Left kidney (tissue), 2 donors: ENCODE measurements around the gene INPP4B. TPM values are rescaled to one million over a fixed set of nuclear protein-coding genes. Genes with fewer than 3 reads are reported as not detected.

Experiments used
- DNase-seq: peaks from one replicate; pipeline ENCODE4 v3.0.0-alpha.2; 2013
- polyA plus RNA-seq: library from polyadenylated mRNA; unstranded; fragments of 120-200 nt; gene quantifications from one replicate; pipeline ENCODE4 v1.2.1, GENCODE V29; 2013; ENCODE audit not compliant: insufficient read length

Gene INPP4B
- polyA plus RNA-seq, 1 donor, result 8.4 TPM

DNA sequence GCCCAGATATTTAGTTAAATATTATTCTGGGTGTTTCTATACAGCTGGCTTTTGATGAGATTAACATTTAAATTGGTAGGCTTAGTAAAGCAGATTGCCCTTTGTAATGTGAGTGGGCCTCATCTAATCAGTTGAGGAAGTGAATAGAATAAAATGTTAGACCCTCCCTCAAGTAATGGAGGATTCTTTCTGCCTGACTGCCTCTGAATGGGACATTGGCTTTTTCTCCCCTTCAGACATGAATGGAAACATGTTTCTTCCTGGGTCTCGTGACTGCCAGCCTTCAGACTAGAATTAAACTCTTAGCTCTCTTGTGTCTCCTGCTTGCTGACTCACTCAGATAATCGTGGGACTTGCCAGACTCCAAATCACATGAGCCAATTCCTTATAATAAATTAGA, 266.7 kb downstream of the INPP4B start:
- DNase-seq, result no peak

DNA sequence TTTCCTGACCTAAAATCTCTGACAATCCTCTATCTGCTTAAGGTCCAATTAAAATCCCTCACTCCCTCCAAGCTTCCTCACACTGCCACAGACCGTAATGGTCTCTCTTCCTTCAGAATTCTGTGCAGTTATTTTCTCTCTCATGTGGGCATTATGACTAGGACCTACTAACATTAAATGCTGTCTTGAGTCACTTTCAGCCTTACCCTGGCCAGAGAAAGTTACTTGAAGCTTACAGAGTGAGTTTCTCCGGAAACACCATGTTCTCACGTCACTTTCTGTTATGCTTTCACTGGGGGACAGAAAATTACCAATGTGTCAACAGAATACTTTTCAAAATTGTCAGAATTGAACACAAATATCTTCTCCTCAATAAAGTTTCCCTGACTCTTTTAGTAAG, 271.8 kb downstream of the INPP4B start:
- no peak for DNase-seq

DNA sequence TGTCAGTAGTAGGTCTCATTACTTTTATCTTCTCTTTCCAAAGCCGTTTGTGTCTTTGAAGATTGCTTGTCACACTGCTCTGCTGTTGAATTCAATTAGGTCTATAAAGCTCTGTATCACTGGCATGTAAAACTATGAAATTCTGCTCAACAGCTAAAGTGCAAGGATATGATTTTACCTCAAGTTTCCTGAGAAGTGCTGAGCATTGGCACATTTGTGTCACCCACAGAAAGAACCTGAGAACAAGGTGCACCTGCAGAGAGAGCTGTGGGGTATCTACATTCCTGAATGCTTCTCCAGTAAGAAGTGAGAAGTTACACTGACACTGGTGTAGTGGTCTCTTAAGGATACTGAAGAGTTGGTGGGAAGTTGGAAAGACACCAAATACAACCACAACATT, 274.0 kb downstream of the INPP4B start:
- no peak for DNase-seq

DNA sequence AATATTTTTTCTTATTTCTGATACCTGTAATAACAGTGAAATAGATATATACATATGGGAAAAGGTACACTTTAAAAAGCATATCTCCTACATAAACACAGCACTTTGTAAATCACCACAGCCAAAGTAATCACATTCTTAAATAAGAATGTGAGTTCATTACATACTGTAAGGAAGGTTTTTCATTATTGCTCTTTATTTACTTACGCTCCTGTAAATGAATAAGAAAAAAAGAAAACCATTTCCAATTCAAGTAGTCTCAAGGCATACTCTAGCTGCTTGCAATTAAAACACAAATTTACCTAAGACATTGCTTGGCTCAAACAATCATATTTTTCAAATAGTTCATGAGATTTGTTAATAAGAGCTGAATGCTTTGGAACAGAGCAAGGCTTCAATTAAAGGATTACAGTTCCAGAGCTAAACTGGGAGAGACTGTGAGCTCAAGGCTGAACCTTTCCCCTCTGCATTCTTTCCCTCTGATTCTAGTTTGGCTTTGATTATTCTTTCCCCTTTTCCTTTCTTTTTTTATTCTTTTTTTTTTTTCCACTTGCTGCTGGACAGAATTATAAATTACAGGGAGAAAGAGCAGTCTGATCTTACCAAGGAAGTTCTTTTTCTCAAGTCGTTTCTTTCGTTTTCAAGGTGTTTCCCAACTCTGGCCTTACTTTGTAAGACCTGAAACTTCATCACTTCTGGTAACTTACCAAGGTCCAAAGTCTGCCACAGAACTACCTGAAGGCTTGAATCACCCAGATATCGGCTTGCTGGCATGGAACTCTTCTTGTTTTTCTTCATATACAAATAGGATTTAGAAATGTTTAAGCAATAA, 278.3 kb downstream of the INPP4B start:
- DNase-seq, result no peak

DNA sequence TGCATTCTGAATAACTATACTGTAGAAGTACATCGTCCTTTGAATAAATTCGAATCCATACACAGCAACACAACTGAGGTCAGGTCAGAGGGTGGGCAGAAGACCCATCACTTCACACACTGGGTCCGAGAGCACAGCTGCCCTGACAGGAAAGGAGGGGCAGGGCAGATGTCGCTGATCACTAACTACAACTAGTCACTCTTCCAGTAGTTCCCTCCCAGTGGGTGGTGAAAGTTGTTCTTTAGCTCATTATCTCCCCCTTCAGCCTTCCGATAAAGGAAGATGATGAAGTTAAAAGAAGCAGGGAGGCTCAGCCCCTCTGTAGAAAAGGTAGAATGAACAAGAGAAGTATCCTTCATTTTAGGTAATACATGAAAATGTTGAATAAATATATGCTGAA, 278.9 kb downstream of the INPP4B start:
- DNase-seq, result no peak

DNA sequence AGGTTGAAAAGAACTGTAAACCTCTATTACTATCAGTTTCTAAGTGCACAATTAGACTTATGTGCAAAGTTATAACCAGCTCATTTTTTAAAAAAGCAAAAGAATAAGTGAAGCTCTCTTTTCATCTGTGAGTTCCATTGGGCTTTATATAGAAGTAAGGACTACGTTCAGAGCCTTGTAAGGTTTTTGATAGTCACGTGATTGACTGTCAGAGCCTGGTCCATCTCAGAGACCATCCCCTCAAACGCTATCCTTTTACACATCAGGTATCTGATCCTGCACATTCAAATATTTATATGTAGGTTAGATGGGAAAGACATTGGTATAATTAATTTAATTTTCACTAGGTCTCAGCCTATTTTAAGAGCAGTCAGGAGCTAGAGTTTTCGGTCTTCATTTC, 279.3 kb downstream of the INPP4B start:
- no peak for DNase-seq

DNA sequence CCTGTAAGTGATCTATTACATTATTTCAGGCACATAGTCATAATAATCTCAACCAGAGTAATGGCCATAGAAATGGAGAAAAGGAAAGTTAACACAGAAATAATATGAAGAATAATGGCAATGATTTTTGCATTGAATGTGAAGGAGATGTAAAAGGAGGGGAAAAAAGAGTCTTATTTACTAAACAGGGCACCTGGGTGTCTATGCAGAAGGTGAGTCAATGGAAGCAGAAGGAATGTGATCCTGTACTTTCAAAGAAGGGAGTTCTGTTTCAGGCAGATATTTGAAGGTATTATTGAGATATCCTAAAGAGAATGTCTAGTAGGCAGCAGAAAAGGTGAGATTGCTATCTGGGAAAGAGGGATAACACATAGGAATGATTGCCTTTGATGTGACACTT, 279.9 kb downstream of the INPP4B start:
- no peak for DNase-seq

DNA sequence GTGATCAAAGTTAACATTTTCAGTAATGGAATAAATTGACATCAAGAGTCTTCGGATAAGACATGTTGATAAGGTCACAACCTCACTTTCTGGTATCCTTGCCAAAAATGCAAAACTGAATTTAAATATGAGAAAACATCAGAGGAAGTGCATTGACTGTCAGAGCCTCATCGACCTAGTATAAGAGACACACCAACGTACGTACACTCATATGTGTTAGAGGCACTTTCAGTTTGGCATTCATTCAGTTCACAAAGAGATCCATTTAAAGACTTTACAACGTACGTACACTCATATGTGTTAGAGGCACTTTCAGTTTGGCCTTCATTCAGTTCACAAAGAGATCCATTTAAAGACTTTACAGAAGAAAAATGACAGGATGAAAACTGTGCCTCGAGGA, 280.3 kb downstream of the INPP4B start:
- DNase-seq, result no peak

DNA sequence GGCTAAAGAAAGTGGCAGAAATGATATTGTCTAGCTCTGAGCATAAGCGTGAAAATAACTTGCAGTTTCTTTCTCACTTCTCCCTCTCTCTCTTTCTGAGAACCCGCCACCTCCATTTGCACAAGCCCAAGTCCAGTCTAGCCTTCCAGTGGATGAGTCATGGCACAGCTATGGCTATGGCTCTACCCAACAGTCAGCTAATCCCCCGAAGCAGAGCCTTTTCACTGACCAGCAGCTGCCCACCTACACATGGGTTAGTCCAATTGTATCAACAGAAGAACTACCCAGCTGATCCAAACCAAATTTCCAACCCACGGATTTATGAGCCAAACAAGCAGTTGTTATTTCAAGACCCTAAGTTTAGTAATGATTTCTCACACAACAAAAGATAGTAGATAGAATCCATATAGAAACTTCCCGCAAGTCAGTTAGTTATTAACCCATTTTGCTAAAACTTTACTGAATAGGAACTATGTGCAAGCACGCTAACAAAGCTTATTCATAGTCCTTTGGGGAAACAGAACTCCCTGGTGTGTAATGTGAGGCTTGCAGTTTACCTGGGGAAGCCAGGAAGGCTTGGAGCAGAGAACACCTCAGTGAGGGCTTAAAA, 282.3 kb downstream of the INPP4B start:
- DNase-seq, result no peak

DNA sequence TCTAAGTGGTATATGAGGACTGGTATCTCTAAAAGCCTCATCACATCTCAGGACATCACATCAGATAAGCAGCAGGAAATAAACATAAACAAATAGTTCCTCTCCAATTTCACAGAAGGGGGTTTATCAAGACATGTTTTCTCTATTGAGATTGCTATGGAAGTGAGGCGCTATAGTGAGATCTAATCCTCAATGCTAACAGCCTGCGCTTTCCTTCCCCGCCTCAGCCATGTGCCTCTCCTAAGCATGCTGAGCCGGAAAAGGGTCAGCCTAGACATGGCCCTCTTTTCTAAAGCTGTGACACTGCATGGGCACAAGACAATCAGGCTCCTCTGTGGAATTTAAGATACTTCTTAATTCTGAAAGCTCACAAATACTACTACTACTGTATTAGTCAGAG, 286.1 kb downstream of the INPP4B start:
- DNase-seq, result no peak

DNA sequence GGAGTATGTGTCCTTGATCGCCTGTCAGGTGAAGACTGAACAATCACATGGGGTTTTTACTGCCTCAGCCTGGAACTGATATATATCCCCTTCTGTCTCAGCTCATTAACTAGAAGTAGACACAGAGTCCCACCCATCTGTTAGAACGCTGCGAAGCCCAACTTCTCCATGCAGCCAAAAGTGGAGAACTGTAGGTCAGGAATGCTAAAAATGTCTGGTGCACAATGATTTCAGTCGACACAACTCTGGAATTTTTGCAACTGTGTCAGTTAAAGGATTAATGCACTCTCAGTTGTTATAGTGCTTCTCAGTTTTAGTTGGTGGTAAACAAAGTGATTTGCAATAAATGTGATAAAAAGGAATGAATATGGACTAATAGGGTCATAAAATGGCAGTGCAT, 287.2 kb downstream of the INPP4B start:
- peak; percentile 68 for DNase-seq

DNA sequence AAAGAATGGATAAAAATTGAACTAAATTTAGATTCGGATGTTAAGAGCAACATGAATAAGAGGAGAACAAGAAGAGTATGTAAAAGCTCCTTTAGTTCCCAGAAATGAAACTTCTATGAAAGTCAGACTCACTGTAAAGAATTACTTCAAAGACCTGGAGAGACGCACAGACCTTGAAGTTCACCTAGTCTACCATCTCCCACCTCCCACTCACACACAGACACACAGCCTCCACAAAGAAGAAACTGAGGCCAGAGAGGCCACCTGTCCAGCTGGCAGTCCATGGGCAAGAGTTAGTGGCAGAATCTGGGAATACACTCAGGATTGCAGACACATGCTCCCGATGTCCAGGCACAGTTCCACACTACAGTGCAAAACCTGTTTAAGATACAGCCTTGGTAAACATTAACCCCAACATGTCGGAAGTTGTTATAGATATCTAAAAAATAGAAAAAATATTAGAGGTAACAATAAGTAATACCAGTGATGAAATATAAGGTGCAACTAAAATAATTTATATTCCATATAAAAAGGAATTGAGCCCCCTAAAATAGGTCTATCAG, 288.8 kb downstream of the INPP4B start:
- no peak for DNase-seq

DNA sequence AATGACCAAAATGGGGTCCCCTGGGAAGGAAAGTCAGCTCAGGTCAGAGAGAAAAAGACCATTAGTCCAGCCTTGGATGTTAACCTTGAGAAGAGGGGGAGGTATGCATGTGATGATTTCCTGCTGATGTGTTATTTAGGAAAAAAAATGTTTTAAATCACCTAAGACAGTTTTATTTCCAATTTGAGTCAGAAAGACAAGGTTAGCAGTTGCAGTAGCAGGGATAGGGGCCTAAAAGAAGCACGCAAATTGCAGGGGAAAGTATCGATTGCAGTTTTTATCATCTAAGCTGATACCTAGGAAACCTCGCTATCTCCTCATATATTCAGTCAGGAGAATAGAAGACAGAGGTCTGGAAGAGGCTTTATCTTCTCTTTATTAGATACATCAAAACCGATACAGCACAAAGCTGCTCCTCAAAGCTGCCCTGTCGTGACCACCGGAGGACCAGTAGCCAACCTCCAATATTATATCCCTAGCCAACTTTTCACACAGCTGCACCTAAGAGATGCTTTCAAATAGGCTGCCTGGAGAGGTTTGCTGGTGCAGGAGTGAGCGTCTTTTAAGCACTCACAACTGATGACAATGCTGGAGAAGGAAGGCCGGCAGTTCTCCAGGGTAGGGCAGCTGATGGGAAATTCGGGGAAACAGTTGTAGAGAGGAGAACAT, 289.4 kb downstream of the INPP4B start:
- no peak for DNase-seq

DNA sequence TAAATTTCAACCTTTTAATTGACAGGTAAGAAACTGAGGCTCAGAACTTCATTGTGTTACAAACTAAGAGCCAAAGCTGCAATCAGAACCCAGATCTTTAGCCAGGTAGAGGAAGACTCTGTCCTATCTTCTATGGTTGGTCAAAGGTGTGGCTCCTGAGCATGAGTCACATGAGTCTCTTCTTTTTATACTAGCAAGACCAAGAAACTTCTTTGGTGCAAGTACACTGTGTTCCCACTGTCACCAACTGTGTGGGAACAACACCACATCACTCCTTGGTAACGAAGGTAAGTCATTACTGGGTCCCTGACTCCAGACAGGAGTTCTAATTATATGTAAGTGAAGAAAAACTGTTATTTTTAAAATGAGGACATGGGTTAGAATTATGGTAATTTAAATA, 290.1 kb downstream of the INPP4B start:
- no peak for DNase-seq

DNA sequence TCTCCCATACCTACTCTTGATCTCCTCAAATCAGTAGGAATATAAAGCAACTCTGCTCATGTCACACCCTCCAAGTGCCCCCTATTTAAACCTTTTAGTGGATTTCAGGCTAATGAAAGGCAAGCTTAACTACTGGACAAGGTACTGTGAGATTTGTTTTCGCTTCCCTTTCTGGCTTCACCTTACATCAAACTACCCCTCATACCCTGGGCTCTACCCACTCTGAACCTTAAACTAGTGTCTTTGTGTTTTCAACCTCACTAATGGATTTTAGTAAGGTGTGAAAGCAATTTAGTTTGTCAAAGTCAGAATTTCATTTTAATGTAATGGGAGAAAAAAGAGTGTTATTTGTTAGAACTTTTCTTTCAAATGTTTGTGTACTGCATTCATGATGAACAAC, 291.7 kb downstream of the INPP4B start:
- DNase-seq, result no peak

DNA sequence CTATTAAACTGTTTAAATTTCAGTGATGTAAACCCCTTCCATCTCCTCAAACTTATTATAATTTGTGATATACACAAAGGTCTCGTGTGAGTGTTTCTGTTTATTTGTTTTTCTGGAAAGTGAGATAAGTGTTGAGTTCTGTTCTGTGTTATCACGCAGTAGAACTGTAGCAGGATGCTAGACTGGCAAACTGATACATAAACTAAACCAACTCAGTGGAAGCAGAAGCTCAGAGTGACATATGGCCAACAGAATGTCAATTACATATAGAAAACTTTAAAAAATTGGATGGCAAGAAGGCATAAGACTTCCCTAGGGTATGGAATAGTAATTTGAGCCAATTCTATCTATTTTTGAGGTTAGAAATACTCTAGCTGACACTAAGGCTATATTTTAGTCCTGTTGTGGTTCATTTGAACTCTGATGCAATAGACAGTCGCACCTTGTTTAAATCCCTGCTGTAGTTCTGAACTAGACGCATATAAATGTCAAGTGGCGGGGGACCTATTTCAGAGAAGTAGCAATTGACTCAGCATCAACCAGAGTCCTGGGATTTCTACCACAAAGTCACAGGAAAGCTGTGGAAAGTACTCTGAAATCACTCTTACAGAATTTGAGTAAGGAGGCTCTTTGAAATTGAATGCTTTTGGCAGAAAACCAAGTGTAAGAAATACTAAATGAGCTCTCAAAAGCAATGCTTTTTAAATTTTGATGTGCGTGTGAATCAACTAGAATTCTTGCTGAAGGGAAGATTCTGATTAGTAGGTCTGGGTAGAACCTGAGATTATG, 294.4 kb downstream of the INPP4B start:
- no peak for DNase-seq

DNA sequence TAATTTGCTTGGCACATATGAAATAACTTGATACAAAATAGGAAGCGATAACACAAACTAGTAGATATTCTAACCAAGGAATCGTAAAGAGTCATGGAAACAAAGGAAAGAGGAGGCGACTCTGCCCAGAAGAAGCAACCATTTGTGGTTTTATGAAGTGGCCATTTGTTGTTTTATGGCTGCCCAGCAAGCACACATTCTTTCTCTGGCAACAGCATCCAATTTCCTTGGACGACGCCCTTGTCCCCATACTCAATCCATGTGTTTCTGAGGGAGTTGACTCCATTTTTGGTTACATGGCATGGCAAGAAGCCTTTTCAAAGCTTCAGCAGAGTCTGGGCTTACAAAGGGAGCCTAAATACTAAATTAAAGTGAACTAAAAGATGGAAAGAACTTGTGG, 295.1 kb downstream of the INPP4B start:
- no peak for DNase-seq

DNA sequence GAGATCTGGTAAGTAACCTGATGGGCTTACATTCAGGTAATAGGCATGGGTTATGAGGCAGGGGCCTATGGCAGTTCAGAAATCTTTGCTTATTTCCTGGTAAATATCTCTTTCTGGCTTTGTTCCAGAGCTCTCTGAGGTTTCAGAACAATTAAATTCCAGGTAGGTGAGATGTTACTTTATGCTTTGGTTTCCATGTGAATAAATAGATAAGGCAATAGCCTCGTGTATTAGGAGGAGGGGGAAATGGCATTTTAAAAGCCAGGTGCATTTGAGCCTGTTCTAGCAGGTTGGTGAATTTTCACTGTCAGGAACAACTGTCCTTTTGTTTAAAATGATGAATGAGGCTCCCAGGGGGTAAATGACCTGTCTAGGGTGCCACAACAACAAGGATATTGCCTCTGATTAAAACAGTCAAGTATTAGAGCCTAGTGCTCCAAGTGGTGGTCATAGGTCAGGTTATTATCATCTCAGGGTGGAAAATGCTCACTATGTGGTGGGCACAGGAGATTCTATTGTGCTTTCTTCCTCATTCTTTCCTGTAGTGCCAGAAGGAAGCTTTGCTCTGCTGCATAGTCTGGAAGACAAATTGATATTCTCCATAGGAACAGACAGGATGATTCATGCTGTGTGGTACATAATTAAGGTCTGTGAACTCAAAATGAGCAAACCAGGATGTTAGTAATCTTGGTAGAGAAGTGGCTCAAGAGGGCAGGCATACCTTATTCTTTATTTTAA, 296.2 kb downstream of the INPP4B start:
- no peak for DNase-seq

DNA sequence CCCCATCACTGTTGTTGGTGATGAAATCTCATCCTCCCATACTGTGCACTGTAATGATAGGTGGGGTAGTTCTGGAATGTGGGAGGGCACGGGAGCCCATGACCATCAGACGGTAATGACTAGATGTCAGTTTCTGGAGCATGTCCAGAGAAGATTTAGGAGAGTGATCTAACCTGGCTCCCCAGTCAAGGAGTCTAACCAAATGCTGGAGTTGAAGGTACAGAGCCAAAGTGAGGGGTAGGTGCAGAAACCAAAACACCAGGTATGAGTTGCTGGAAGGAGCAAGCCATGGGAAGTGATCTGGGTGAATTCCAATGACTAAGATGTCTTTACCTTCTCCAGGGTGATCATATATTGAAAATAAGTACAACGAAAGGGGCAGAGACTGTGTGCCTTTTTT, 296.9 kb downstream of the INPP4B start:
- no peak for DNase-seq

DNA sequence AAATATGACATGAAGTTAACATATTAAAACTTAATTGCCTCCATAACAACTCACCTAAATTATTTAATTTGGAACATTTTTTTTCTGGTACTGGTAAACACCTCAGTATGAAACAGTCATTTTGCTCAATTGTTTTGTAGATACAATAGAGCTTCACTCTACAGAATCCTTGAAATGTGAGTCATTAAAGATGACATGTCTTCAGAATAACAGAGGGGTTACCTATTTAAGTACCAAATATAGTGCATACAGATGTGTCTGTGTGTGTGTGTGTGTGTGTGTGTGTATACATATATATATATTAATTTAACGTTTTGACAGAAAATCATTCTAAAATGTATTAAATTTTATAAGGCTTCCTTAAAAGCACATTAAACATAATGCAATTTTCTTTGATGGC, 297.6 kb downstream of the INPP4B start:
- DNase-seq, result no peak

DNA sequence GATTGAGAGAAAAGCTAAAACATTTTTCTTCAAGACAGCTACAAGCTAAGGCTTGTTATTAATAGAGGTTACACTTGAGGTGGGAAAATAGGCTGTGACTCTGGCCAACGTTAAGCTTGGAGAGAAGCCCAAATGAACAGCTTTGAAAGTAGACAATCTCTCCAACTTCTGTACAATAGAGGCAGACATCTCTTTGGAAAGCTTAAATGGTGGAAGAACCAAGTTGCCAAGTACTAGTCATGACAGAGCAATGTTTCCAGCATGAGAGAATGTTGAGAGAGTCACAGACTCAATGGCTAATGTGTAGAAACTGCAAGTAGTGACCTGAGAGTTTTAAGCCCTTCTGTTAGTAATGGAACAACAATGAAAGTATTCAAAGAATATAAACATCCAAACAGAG, 298.1 kb downstream of the INPP4B start:
- DNase-seq, result no peak

DNA sequence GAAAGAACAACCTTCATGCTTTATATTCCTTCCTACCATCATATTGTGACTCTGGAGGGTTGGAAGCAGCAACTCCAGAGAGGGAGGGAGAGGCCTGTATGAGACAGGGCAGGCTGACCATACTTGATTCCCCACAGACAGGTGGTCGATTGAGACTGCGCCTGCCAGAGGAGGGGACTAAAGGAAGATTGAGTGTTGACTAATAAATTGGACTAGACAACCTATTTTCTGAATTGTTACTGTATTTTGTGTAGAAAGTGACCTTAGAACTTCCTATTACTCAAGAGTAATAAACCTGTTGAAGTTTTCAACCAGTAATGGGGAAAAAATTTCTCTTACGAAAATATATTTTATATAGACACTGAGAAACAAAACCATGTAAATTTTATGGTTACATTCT, 301.5 kb downstream of the INPP4B start:
- no peak for DNase-seq
